NCI-H2081 treated with DMSO at 0.1 percent for 48 hours (cell line): ENCODE data around the gene EZH1.
"Not testable (repeated sequence)": the region's sequence is repeated elsewhere in the genome, so short reads cannot be mapped to it uniquely, and the experiment has no call there.

Experiments used
- DNase-seq: peaks from one replicate; lab custom pipeline; 2025; lab: John Stamatoyannopoulos, UW

The EZH1 gene

GRCh38 chr17:42772945-42773289, 28.1 kb upstream of the EZH1 start:
- no peak for DNase-seq

GRCh38 chr17:42769964-42770363, 25.1 kb upstream of the EZH1 start:
- DNase-seq, result not testable (repeated sequence)

GRCh38 chr17:42768006-42768405, 23.2 kb upstream of the EZH1 start:
- not testable (repeated sequence) for DNase-seq

DNA sequence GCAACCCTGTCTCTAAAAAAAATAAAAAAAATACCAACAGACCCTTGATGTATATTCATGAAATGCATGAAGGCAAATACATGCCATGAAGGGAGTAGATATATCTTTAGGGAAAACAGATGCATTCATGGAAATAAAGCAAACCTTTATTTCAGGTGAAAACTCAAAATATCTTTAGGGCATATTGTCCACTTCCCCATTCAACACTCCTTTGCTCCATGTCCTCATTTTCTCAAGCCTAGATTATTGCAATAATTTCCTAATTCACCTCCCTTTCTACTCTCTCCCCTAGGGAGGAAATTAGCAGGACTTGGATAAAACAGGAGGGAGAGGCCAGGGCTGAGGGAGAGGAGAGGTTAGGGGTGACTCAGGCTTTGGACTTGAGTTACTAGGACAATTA, 22.7 kb upstream of the EZH1 start:
- no peak for DNase-seq

- no peak for DNase-seq
These were observed 21.3 kb upstream of the EZH1 start for GRCh38 chr17:42766124-42766523.

DNA sequence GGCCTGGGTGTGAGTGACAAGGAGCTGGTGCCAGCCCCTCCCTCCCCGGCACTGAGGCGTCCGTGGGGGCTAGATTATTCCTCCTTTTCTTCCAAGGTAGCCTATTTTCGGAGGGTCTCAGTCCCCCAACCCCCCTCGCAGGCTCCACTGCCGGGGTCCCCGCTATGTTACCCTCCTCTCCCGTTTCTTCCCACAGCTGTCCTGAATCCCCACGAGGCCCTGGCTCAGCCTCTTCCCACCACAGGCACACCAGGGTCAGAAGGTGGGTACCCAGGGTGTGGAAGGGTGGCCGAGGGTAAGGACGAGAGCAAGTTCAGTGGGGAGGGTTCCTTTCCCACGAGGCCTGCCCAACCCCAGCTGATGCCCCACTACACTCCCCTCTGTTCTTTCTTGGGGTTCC, 16.8 kb upstream of the EZH1 start:
- DNase-seq, result no peak

DNA sequence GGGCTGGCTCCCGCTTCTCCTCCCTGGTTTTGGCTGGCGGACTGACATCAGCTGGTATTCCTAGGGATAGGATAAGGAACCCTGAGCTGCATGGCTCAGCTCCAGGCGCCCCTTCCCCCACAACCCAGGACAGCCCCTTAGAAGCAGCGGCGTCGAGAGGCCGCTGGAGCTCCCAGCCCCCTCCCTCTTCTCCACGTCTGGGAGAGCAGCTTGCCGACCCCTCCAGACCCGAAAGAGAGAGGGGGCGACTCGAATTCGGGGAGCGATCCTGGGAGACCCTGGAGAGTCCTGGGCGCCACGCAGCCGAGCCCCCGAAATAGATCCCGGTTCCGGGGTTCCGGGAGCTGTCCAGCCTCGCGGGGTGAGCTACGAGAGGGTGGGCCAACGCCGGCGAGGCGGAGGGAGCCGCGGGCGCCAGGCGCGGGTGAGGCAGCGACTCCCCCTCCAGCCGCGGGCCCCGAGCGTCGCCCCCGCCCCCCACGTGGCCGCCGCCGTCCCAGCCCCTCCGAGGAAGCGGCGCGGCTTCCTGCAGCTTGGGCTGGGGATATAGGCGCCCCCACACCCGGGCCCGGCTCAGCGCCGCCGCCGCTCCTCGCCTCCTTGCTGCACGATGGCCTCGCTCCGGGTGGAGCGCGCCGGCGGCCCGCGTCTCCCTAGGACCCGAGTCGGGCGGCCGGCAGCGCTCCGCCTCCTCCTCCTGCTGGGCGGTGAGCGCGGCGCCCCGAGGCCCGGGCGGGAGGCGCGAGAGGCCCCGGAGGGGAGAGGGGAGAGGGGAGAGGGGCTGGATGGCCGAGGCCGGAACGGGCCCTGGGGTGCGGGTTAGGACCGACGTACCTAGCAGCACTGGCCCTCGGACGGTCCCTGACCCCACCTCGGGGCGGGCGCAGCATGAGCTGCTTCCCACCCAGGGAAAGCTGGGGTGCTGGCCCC, 16.1 kb upstream of the EZH1 start, which contains the start of gene RAMP2:
Gene RAMP2 (plus strand): TSS at position 576 of the 930 bp plus-strand sequence. CDS start 35 bp downstream, at position 611.
- no peak for DNase-seq

GRCh38 chr17:42759982-42760651, 15.3 kb upstream of the EZH1 start:
- no peak for DNase-seq

GRCh38 chr17:42754782-42755181, 9.9 kb upstream of the EZH1 start:
- DNase-seq, result no peak

- no peak for DNase-seq
These were observed 6.8 kb upstream of the EZH1 start for GRCh38 chr17:42751628-42752027.

GRCh38 chr17:42750739-42751344, 6.0 kb upstream of the EZH1 start:
- no peak for DNase-seq

DNA sequence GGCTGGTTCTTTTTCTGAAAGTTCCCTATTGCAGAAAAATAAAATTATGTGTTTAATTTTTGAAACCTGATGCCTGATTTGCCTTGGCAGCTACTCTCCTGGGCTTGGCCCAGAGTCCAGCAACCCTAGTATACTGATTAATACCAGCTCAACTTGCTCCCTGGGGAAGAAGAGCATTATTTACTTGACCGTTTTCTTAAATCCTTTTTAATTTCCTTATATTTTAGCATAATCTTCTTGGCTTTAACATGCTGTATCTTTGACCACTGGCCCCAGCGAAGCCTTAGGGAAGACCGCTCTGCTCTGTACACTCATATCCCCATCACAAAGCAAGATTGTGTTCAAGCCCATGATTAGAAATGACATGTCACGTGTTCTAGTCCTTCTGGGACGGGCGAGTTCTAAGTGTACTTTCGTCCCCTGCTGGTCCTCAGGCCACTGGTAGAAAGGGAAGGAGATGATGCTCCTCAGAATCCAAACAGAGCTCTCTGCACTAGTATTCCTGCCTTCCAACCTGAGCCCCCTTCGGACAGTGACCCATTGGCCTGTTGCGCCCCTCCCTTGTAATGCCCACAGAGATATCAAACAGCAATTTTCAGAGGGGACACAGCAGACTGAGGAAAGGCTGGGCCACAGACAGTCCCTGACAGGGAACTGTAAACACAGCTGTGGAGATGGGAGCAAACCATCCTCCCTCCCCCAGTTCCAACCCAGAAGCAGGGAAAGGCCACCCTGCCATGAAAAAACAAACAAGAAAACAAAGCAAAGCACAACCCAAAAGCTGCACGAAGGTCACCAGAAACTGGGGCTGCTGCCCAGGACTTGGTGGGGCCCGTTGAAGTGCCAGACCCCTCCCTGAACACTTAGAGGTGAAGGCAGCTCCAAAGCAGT, 4.3 kb upstream of the EZH1 start:
- DNase-seq, result no peak

DNA sequence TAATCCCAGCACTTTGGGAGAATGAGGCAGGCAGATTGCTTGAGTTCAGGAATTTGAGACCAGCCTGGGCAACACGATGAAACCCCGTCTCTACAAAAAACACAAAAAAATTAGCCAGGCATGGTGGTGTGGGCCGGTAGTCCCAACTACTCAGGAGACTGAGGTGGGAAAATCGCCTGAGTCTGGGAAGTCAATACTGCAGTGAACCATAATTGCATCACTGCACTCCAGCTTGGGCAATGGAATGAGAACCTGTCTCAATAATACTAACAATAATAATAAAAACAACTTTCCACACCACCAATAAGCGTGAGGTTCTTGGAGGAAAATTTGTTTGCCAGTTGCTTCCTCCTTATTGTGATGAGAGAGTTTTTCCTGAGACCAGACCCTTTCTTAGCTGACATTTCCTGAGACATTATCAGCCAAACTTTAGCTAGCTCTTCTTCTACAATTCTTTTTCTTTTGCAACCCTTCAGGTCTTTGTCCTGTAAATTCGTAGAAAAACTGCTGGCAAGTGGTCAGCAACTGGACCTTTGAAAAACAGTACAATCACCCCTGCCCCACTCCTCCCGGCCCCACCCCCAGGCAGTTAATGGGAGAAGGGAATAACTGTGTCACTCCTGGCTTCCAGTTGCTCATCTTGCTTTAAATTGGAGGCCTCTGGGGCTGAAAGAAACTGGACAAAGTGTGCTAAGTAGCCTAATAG, 3.5 kb upstream of the EZH1 start:
- no peak for DNase-seq

DNA sequence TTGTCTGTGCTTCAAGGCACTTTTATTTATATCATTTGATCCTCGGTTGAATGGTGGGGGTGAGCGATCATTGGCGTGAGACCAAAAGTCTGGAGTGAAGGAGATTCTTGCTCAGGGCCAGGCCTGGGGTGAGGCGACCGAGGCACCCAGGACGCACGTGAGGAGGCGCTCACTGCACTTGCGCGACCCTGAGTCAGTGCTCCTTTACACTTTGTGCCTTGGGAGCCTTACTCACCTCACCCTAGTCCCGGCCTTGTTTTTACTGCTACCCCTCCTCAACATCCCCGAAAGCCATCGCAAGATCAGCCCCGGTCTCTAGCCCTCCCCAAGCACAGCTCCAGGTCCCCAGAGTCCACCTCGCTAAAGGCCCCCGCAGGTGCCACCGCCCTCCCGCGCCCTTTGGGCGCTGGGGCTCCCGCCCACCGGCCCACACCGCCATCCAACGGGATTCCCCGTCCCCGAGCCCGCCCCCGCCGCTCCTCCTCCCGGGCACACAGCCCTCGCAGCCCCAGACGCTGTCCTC, 496 bp downstream of the EZH1 start:
- DNase-seq, result no peak

- DNase-seq, result no peak
These were observed 1.1 kb downstream of the EZH1 start for GRCh38 chr17:42743595-42744282.

GRCh38 chr17:42742916-42743315, 1.9 kb downstream of the EZH1 start:
- DNase-seq, result not testable (repeated sequence)

GRCh38 chr17:42740699-42741098, 4.1 kb downstream of the EZH1 start:
- DNase-seq, result no peak

DNA sequence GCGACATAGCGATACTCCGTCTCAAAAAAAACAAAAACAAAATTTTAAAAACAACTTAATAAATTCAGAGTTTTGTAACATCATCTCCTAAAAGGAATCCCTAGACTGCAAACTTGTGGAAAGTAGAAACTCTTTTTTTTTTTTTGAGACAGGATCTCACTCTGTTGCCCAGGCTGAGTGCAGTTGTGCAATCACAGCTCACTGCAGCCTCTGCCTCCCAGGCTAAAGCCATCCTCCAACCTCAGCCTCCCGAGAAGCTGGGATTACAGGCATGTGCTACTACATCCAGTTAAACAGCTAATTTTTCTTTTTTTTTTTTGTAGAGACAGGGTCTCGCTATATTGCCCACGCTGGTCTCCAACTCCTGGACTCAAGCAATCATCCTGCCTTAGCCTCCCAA, 19.7 kb downstream of the EZH1 start:
- no peak for DNase-seq

DNA sequence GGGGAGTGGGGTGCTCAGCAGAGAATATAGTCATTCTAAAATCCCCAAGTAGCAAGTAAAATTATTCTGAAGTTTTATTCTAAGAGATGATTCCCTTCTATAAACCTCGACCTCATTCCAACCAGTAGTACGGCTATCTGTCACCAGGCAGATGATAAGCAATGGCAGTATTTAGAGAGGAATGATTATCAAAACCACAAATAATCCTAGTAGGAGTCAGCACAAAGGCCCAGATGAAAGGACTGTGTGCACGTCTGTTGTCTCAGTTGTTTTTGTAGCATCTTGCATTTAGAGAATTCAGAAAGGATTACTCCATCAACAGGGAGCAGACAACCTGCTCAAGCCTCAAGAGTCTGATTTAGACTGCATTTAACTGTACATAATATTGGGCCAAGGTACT, 21.2 kb downstream of the EZH1 start:
- DNase-seq, result no peak

GRCh38 chr17:42720996-42721583, 23.8 kb downstream of the EZH1 start:
- DNase-seq, result peak; percentile 63
